ENCODE measurements around the gene GSG1L.

The GSG1L gene

DNA sequence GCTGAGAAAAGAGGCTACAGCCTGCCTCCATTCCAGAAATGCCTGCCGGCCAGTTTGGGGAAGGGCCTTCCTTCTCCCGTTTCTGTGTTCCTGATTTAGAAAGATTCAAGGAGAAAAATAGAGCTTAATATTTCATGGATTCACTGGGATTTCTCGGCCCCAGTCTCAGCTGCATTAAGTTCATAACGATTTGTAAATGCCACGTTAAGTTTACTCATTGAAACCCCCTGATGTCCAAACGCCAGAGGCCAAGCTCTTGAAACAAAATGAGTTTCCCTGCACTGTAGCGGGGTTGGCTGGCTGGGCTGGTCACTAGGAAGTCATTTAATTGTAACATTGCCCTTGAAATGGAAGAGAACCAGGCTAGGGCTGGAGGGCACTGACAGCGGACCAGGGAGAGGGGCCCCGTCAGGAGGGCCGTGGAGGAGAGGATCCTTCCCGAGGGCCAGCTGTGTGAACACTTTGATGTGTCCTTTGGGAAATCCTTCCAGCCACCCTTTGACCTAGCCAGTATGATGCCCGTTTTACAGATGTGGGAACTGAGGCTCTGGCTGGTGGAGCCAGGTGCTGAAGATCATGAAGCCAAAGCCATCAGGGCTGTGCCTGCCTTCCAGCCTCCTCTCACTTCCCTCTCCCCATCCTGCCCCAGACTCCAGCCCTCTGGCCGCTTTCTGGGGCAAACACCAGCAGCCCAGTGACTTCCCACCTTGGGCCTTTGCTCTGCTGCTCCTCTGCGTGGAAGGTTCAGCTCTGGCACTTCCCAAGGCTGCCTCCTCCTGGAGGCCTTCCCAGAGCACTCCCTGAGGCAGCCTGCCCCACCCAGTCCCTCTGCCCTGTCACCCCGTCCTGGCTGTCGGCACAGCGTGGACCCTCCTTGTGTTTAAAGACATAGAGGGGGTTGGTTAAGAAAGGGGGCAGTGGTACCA is 293.0 kb downstream of the GSG1L start:
- DNase-seq (ENCODE audit: low read depth) = no peak

DNA sequence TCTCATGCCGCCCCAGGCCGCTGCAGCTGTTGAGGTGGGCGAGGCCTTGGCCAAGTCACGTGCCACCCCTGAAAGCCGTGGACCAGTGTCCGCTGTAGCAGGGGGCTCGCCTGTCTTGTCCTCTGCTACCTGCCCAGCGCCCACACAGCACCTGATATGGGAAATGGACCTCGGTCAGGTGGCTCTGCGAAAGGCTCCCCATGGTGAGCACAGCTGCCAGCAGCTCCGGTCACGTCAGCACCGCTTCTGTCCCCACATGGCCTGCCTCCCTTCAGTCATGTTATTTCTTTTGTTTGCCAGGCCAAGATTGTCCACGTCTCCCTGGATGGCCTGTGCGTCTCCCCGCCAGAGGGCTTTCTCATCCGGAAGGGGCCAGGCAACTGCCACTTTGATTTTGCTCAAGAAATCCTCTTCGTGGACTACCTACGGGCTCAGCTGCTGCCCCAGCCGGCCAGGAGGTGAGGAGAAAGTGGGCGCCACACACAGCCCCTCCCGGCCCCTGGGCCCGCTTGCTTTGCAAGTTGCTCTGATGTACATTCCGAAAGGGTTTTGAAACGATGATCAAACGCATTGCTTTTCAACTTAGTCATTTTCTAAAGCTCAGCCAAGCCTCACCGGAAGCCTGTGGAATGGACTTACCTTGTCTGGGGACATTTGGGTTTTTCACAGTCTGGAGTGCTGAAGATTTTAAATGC is 293.8 kb downstream of the GSG1L start:
- no peak for DNase-seq (ENCODE audit: low read depth)

- no peak for DNase-seq (ENCODE audit: low read depth)
Measured at GRCh38 chr16:27768651-27769272, 294.8 kb downstream of the GSG1L start.

GRCh38 chr16:27767971-27768591 is 295.4 kb downstream of the GSG1L start:
- DNase-seq (ENCODE audit: low read depth) = no peak

- no peak for DNase-seq (ENCODE audit: low read depth)
Measured at GRCh38 chr16:27767081-27767480, 296.4 kb downstream of the GSG1L start.

DNA sequence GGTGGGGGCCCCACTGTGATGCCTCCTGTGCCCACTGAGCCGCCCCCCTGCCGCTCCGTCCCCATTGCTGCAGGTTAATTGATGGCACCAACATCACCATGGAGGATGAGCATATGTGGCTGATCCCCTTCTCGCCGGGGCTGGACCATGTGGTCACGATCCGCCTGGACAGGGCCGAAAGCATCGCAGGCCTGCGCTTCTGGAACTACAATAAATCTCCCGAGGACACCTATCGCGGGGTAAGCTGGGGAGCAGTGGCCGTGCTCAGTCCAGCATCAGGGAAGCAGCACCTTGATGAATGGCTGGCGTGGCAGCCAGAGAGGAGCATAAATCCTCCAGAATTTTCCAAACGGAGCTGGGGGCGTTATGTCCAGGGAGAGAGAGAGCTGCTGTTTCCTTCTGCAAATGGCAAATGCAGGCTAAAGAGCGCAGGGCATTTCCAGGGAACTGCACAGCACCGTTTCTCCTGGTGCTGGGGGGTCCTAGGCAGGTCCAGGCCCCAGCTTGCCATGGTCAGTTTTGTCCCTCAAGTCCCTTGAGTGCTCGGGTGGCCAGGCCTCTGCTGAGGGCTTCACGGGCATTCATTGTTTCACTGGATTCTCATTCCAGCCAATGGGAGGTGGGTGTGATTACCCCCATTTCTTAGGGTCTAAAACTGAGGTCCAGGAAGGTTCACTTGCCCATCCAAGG is 297.1 kb downstream of the GSG1L start:
- DNase-seq (ENCODE audit: low read depth) = no peak

GRCh38 chr16:27764869-27765675 is 298.4 kb downstream of the GSG1L start:
- no peak for DNase-seq (ENCODE audit: low read depth)

DNA sequence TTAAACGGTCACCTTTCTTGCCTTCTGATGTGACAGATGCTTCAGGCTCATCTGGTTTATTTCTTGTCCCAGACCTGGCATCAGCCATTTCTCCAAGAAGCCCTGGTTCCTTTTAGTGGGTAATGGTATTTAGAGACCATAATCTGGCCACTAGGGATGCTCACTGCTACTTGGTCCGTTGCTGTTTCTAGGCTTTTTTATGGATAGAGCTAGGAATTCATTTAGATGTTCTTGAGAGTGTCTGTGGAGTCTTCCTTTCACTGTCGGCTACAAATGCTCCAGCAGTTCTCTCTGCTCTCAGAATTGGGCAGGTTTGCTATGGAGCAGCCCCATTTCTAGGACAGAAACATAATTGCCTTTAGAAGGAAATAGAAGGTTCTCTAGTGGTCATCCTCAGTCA is 299.1 kb downstream of the GSG1L start:
- DNase-seq (ENCODE audit: low read depth) = no peak

DNA sequence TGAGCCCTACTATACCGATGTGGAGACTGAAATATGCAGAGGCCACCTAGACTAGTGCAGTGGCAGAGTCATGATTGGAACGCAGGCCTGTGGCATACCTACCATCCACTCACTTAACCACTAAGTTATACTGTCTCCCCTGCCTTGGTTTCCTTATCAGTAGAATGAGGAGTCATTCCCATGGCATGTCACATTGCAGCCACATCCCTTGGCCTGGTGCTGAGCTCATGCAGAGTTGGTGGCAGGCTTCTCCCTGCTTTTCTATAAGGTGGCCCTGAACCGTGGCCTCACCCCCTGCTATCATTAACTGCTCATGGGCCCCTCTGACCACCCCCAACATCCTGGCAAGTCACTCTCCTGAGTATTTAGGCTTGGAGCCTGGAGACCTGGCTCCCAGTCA is 301.1 kb downstream of the GSG1L start:
- DNase-seq (ENCODE audit: low read depth) = no peak

- no peak for DNase-seq (ENCODE audit: low read depth)
Measured at GRCh38 chr16:27761816-27762215, 301.7 kb downstream of the GSG1L start.

GRCh38 chr16:27760789-27761176 is 302.7 kb downstream of the GSG1L start:
- DNase-seq (ENCODE audit: low read depth) = no peak

GRCh38 chr16:27759967-27760788 is 303.3 kb downstream of the GSG1L start:
- DNase-seq (ENCODE audit: low read depth) = no peak

GRCh38 chr16:27759301-27759871 is 304.1 kb downstream of the GSG1L start:
- DNase-seq (ENCODE audit: low read depth) = no peak

DNA sequence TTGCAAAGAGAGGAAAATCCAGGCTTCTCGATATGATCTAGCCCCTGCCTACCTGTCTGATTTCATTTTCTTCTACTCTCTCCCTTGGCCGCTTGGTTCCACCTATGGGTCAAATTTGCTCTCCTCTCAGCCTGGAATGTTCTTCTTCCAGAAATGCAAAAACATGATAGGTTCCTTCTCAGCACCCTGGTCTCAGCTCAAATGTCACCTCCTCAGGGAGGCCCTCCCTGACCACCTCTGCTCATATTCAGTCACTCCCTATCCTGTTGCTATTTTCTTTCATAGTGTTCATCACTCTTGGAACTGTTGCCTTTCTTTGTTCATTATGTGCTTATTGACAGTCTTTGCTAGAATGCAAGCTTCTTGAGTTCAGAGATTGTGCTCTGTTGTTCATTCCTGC is 305.0 kb downstream of the GSG1L start:
- DNase-seq (ENCODE audit: low read depth) = no peak

- DNase-seq (ENCODE audit: low read depth) = no peak
Measured at GRCh38 chr16:27756206-27756970, 307.1 kb downstream of the GSG1L start.

DNA sequence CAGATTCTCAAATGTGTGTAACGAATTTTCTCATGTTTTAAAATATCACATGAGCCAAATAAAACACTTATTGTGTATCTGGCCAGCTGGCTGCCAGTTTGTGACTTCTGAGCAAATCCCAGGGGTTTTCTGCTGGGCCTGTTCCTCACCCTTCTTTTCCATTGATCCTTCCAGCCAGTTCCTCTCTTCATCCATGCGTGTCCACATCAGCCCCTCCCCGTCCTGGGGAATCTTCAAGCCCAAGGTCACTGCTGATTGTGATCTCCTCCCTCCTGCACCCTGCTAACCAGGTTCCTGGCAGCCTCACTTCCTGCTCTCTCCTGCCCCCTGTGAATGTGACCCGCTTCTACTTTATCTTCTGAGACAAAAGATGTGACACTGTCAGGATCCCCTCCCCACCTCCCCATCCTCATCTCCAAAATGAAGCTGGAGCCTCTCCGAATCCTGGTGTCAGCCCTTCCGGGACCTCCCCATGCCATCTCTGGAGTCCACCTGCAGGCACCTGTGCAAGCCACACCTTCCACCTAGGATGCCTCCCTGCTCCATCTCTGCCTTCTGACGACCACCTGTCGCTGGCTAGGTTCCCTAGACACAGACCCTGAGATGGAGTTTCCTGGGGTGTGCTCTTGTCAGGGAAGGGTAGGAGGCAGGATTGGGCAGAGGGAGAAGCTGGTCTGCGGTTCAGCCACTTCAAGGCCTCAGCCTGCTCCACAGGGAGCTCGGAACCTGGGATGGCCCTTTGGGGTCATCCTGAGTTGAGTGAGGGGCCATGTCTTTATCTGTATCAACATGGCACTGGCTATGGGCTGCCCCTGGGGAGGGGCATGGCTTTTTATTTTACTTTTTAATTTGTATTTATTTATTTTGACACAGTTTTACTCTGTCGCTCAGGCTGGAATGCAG is 308.5 kb downstream of the GSG1L start:
- no peak for DNase-seq (ENCODE audit: low read depth)

DNA sequence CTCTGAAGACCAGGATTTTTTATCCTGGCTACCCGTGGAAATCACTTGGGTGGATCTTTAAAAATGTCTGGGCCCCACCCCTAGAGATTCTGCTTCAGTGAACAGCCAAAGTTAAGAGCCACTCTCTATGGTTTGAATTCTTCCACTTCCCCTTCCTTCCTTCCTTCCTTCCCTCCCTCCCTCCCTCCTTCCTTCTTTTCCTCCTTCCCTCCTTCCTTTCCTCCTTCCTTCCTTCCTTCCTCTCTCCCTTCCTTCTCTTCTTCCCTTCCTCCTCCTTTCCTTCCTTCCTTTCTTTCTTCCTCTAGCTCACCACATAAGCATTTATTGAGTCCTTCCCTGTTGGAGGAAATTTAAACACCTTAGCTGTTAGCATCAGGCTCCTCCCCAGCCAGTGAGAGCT is 310.0 kb downstream of the GSG1L start:
- DNase-seq (ENCODE audit: low read depth) = no peak

- no peak for DNase-seq (ENCODE audit: low read depth)
Measured at GRCh38 chr16:27752241-27752640, 311.3 kb downstream of the GSG1L start.

Measured in stimulated activated CD8-positive, alpha-beta memory T cell treated with anti-CD3 and anti-CD28 coated beads, Interleukin-15, amount 100 ng/mL, for 24 hours (primary cell).